Measurements from ENCODE around the gene IL11RA. TPM values are rescaled to one million over a fixed set of nuclear protein-coding genes. Genes with fewer than 3 reads are reported as not detected.

Gene IL11RA
- total and polyA plus RNA-seq, 2 of the 8 experiments (the other 6 are each of a cell fraction or from before 2014, with no cell fraction given): 5.5 to 9.1 TPM

DNA sequence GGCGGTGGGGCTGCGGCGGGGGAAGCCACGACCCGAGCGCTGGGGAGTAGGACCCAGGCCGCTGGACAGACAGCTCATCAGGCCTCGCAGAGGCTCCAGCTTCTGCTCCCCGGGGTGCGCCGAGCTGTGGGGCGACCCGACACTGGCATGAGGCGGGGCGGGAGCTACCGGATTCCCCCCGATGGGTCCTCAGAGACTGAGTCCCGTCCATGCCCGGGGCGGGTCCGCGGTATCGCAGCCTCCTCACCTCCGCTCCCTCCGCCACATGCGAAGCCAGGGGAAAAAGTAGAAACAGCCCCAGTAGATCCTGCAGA is 13.0 kb downstream of the IL11RA start (continued):
- TF ChIP-seq, protein P1, sequence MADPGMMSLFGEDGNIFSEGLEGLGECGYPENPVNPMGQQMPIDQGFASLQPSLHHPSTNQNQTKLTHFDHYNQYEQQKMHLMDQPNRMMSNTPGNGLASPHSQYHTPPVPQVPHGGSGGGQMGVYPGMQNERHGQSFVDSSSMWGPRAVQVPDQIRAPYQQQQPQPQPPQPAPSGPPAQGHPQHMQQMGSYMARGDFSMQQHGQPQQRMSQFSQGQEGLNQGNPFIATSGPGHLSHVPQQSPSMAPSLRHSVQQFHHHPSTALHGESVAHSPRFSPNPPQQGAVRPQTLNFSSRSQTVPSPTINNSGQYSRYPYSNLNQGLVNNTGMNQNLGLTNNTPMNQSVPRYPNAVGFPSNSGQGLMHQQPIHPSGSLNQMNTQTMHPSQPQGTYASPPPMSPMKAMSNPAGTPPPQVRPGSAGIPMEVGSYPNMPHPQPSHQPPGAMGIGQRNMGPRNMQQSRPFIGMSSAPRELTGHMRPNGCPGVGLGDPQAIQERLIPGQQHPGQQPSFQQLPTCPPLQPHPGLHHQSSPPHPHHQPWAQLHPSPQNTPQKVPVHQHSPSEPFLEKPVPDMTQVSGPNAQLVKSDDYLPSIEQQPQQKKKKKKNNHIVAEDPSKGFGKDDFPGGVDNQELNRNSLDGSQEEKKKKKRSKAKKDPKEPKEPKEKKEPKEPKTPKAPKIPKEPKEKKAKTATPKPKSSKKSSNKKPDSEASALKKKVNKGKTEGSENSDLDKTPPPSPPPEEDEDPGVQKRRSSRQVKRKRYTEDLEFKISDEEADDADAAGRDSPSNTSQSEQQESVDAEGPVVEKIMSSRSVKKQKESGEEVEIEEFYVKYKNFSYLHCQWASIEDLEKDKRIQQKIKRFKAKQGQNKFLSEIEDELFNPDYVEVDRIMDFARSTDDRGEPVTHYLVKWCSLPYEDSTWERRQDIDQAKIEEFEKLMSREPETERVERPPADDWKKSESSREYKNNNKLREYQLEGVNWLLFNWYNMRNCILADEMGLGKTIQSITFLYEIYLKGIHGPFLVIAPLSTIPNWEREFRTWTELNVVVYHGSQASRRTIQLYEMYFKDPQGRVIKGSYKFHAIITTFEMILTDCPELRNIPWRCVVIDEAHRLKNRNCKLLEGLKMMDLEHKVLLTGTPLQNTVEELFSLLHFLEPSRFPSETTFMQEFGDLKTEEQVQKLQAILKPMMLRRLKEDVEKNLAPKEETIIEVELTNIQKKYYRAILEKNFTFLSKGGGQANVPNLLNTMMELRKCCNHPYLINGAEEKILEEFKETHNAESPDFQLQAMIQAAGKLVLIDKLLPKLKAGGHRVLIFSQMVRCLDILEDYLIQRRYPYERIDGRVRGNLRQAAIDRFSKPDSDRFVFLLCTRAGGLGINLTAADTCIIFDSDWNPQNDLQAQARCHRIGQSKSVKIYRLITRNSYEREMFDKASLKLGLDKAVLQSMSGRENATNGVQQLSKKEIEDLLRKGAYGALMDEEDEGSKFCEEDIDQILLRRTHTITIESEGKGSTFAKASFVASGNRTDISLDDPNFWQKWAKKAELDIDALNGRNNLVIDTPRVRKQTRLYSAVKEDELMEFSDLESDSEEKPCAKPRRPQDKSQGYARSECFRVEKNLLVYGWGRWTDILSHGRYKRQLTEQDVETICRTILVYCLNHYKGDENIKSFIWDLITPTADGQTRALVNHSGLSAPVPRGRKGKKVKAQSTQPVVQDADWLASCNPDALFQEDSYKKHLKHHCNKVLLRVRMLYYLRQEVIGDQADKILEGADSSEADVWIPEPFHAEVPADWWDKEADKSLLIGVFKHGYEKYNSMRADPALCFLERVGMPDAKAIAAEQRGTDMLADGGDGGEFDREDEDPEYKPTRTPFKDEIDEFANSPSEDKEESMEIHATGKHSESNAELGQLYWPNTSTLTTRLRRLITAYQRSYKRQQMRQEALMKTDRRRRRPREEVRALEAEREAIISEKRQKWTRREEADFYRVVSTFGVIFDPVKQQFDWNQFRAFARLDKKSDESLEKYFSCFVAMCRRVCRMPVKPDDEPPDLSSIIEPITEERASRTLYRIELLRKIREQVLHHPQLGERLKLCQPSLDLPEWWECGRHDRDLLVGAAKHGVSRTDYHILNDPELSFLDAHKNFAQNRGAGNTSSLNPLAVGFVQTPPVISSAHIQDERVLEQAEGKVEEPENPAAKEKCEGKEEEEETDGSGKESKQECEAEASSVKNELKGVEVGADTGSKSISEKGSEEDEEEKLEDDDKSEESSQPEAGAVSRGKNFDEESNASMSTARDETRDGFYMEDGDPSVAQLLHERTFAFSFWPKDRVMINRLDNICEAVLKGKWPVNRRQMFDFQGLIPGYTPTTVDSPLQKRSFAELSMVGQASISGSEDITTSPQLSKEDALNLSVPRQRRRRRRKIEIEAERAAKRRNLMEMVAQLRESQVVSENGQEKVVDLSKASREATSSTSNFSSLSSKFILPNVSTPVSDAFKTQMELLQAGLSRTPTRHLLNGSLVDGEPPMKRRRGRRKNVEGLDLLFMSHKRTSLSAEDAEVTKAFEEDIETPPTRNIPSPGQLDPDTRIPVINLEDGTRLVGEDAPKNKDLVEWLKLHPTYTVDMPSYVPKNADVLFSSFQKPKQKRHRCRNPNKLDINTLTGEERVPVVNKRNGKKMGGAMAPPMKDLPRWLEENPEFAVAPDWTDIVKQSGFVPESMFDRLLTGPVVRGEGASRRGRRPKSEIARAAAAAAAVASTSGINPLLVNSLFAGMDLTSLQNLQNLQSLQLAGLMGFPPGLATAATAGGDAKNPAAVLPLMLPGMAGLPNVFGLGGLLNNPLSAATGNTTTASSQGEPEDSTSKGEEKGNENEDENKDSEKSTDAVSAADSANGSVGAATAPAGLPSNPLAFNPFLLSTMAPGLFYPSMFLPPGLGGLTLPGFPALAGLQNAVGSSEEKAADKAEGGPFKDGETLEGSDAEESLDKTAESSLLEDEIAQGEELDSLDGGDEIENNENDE (IDR thresholded peaks at IDR 0.05; ENCODE audit: insufficient replicate concordance, low read length): no peak
- TF ChIP-seq EP300 (IDR thresholded peaks at IDR 0.05; ENCODE audit: borderline replicate concordance in 1 of 2, low read depth in 2 of 2, low read length in 2 of 2) (no peak), TAF7 (optimal IDR thresholded peaks at IDR 0.05; ENCODE audit: borderline replicate concordance, low read depth, low read length) (no peak), ZNF274 (IDR thresholded peaks at IDR 0.05; ENCODE audit: borderline replicate concordance, extremely low read depth, low read length) (no peak), BACH1 (IDR thresholded peaks at IDR 0.05; ENCODE audit: low read length) (no peak), CREB1 (IDR thresholded peaks at IDR 0.05) (no peak), SUZ12 (IDR thresholded peaks at IDR 0.05; ENCODE audit: low read length) (no peak), POU5F1 (IDR thresholded peaks at IDR 0.05; ENCODE audit: low read depth, low read length) (no peak), JUN (IDR thresholded peaks at IDR 0.05; ENCODE audit: low read depth, low read length) (no peak)
- TF ChIP-seq, protein P2, sequence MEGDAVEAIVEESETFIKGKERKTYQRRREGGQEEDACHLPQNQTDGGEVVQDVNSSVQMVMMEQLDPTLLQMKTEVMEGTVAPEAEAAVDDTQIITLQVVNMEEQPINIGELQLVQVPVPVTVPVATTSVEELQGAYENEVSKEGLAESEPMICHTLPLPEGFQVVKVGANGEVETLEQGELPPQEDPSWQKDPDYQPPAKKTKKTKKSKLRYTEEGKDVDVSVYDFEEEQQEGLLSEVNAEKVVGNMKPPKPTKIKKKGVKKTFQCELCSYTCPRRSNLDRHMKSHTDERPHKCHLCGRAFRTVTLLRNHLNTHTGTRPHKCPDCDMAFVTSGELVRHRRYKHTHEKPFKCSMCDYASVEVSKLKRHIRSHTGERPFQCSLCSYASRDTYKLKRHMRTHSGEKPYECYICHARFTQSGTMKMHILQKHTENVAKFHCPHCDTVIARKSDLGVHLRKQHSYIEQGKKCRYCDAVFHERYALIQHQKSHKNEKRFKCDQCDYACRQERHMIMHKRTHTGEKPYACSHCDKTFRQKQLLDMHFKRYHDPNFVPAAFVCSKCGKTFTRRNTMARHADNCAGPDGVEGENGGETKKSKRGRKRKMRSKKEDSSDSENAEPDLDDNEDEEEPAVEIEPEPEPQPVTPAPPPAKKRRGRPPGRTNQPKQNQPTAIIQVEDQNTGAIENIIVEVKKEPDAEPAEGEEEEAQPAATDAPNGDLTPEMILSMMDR (IDR thresholded peaks at IDR 0.05; ENCODE audit: control extremely low read depth in 1 of 3, insufficient read depth in 1 of 3, low read depth in 1 of 3, low read length in 3 of 3): no peak

Measured in H1 (cell line).